ENCODE data around the gene SERTAD3.

SERTAD3 gene

GRCh38 chr19:40422748-40423566 lies 21.2 kb downstream of the SERTAD3 start:
- TF ChIP-seq ARNT (IDR thresholded peaks at IDR 0.05) (no peak), ELF4 (IDR thresholded peaks at IDR 0.05) (no peak), FOXM1 (IDR thresholded peaks at IDR 0.05; ENCODE audit: borderline replicate concordance) (no peak), TARDBP (IDR thresholded peaks at IDR 0.05) (no peak), PKNOX1 (IDR thresholded peaks at IDR 0.05) (no peak), SUZ12 (IDR thresholded peaks at IDR 0.05) (no peak), NFRKB (IDR thresholded peaks at IDR 0.05) (no peak), L3MBTL2 (conservative IDR thresholded peaks at IDR 0.05) (no peak), ZNF384 (IDR thresholded peaks at IDR 0.05) (no peak), CTBP1 (IDR thresholded peaks at IDR 0.05; ENCODE audit: borderline replicate concordance) (no peak), HDGF (IDR thresholded peaks at IDR 0.05; ENCODE audit: borderline replicate concordance) (no peak), FOXK2 (IDR thresholded peaks at IDR 0.05) (no peak), LEF1 (IDR thresholded peaks at IDR 0.05; ENCODE audit: borderline replicate concordance) (no peak), FOXA1 (IDR thresholded peaks at IDR 0.05) (no peak), BHLHE40 (IDR thresholded peaks at IDR 0.05; ENCODE audit: borderline replicate concordance) (no peak), SP1 (IDR thresholded peaks at IDR 0.05) (no peak)
- CTCF ChIA-PET, result interaction anchor here (1.6 kb wide), 1 partner anchor 65 kb away, joined by 3 read pairs; no protein-coding TSS in a partner anchor
- POLR2A ChIA-PET, result interaction anchor here (1.1 to 2.3 kb wide), 2 partner anchors 11 to 21 kb away, joined by 4 to 14 read pairs; partner anchors contain the start of gene SERTAD3
- no peak for DNase-seq (ENCODE audit: extremely low spot score)

- POLR2A ChIA-PET, result interaction anchor here (1.1 to 2.3 kb wide), 4 partner anchors 12 to 21 kb away, joined by 4 to 57 read pairs (median 16); partner anchors contain the start of gene SERTAD3
- CTCF ChIA-PET, result interaction anchor here (1.6 kb wide), 1 partner anchor 66 kb away, joined by 3 read pairs; no protein-coding TSS in a partner anchor
- TF ChIP-seq ZNF384 (IDR thresholded peaks at IDR 0.05), result peak; percentile 53; the same call in 1 of the 2 replicates
- TF ChIP-seq HDGF (IDR thresholded peaks at IDR 0.05; ENCODE audit: borderline replicate concordance), result no peak
- DNase-seq (ENCODE audit: extremely low spot score), result no peak
These were observed 22.0 kb downstream of the SERTAD3 start for GRCh38 chr19:40421993-40422747.

- CTCF ChIA-PET, result interaction anchor here (0.7 to 2.0 kb wide), 6 partner anchors 10 to 67 kb away, joined by 3 to 6 read pairs (median 4); no protein-coding TSS in a partner anchor
- POLR2A ChIA-PET, result interaction anchor here (0.6 to 2.0 kb wide), 15 partner anchors 10 to 238 kb away, joined by 3 to 57 read pairs (median 6); partner anchors contain the start of genes BLVRB, C19orf47, MAP3K10 and PLD3
- no peak for TF ChIP-seq LEF1 (IDR thresholded peaks at IDR 0.05; ENCODE audit: borderline replicate concordance)
- TF ChIP-seq ELF4 (IDR thresholded peaks at IDR 0.05), result no peak
- TF ChIP-seq PKNOX1 (IDR thresholded peaks at IDR 0.05), result 0 out of 2 replicates have a peak, but pooled peaks have one; percentile 6
- peak; percentile 20 for TF ChIP-seq L3MBTL2 (conservative IDR thresholded peaks at IDR 0.05)
- DNase-seq (ENCODE audit: extremely low spot score), result peak; percentile 77
These were observed 23.1 kb downstream of the SERTAD3 start for GRCh38 chr19:40420766-40421765.

GRCh38 chr19:40420451-40420765 lies 23.7 kb downstream of the SERTAD3 start:
- CTCF ChIA-PET, result interaction anchor here (0.7 to 2.0 kb wide), 5 partner anchors 9 to 25 kb away, joined by 3 to 6 read pairs (median 4); no protein-coding TSS in a partner anchor
- DNase-seq (ENCODE audit: extremely low spot score), result no peak
- TF ChIP-seq FOXA1 (IDR thresholded peaks at IDR 0.05) (no peak), SUZ12 (IDR thresholded peaks at IDR 0.05) (no peak), FOXM1 (IDR thresholded peaks at IDR 0.05; ENCODE audit: borderline replicate concordance) (no peak), CTBP1 (IDR thresholded peaks at IDR 0.05; ENCODE audit: borderline replicate concordance) (no peak), HDGF (IDR thresholded peaks at IDR 0.05; ENCODE audit: borderline replicate concordance) (no peak), ARNT (IDR thresholded peaks at IDR 0.05) (no peak), TARDBP (IDR thresholded peaks at IDR 0.05) (no peak), ZNF384 (IDR thresholded peaks at IDR 0.05) (no peak)
- POLR2A ChIA-PET, result interaction anchor here (0.6 to 2.0 kb wide), 15 partner anchors 9 to 238 kb away, joined by 3 to 57 read pairs (median 6); partner anchors contain the start of genes BLVRB, C19orf47, MAP3K10 and PLD3

GRCh38 chr19:40419780-40420179 lies 24.4 kb downstream of the SERTAD3 start:
- TF ChIP-seq ZNF384 (IDR thresholded peaks at IDR 0.05) (no peak), TARDBP (IDR thresholded peaks at IDR 0.05) (no peak), L3MBTL2 (conservative IDR thresholded peaks at IDR 0.05) (no peak), BHLHE40 (IDR thresholded peaks at IDR 0.05; ENCODE audit: borderline replicate concordance) (no peak), HDGF (IDR thresholded peaks at IDR 0.05; ENCODE audit: borderline replicate concordance) (no peak), SP1 (IDR thresholded peaks at IDR 0.05) (no peak), LEF1 (IDR thresholded peaks at IDR 0.05; ENCODE audit: borderline replicate concordance) (no peak), SUZ12 (IDR thresholded peaks at IDR 0.05) (no peak), ARNT (IDR thresholded peaks at IDR 0.05) (no peak), ELF4 (IDR thresholded peaks at IDR 0.05) (no peak), FOXA1 (IDR thresholded peaks at IDR 0.05) (no peak), NFRKB (IDR thresholded peaks at IDR 0.05) (no peak), CTBP1 (IDR thresholded peaks at IDR 0.05; ENCODE audit: borderline replicate concordance) (no peak), PKNOX1 (IDR thresholded peaks at IDR 0.05) (no peak), FOXM1 (IDR thresholded peaks at IDR 0.05; ENCODE audit: borderline replicate concordance) (no peak)
- DNase-seq (ENCODE audit: extremely low spot score), result no peak
- ChIA-PET CTCF (interaction anchor here (2.0 kb wide), 1 partner anchor 9 kb away, joined by 6 read pairs; no protein-coding TSS in a partner anchor), POLR2A (interaction anchor here (1.1 to 2.0 kb wide), 5 partner anchors 8 to 23 kb away, joined by 3 to 57 read pairs (median 17); partner anchors contain the start of gene SERTAD3)
